NCI-H146 treated with DMSO at 0.1 percent for 48 hours (cell line): Measurements from ENCODE around the gene H6PD.

Source experiments
- DNase-seq: peaks from one replicate; lab custom pipeline; 2025; ENCODE audit not compliant: unreplicated experiment; lab: John Stamatoyannopoulos, UW

Gene H6PD

DNA sequence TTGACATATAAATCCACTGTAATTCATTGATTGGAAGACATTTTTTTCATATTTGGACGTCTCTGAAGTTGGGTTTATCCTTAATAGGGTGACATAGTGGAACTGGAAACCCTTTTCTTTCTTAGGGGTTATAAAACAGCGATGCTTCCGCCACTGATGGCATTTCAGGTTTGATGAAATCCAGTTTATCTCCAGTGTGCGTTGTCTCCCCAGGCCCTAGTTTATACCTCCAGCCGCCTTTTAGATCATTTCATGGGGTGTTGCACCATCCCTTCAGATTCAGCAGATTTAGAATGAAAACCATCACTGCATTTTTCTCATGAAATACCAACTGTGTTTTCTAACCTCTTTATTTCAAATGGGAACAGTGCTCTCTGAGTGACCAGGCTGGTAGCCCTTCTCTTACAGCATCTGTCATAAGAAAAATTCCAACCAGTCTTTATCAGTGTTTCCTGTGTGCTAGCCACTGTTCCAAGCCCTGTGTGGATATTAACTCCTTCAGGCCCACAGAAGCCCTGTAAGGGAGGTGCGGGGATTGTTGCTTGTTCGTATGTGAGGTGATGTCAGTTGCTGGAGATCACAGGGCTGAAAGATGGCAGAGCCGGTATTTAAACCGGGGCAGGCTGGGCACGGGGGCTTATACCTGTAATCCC, 19.0 kb downstream of the H6PD start:
- no peak for DNase-seq

DNA sequence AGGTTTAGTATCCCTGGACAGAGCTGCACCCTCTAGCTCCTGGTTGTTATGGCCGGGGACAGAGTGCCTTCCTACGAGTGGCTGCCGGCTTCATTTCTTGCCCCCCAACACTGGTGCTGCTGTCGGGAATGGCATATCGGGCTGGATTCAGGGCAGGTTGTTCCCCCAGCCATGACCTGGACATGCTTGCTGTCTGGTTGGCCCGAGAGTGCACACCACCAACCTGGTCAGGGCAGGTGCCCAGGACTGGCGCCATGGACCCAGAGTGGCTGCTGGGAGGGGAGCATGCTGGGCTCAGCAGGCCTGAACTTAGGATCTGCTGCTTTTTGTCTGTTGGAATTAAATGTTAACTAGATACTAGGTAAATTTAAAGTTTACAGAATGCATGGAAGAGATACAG, 21.8 kb downstream of the H6PD start:
- DNase-seq: no peak

DNA sequence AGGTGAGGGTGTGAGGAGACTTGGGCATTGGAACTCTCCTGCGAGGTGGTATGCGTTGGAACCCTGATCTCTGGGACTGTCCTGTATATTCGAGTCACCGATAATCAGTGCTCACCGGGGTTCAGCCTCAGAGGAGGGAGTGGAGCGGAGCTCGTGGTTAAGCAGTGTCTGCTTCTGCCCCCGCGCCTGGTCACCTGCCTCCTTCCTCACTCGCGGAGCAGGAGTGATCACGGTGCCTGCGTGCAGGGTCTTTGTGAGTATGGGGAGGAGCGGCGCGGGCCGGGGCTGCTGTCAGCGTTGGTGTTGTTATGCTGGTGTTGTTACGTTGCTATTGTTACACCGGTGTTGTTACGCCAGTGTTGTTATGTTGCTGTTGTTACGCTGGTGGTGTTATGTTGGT, 23.3 kb downstream of the H6PD start:
- no peak for DNase-seq

DNA sequence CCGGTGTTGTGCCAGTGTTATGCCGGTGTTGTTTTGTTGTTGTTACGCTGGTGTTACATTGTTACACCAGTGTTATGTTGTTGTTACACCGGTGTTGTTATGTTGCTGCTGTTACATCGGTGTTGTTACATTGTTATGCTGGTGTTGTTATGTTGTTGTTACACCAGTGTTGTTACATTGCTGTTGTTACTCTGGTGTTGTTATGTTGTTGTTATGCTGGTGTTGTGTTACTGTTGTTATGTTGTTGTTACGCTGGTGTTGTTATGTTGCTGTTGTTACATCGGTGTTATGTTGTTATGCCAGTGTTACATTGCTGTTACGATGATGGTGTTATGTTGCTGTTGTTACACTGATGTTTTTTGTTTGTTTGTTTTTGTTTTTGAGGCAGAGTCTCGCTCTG, 24.1 kb downstream of the H6PD start:
- no peak for DNase-seq

DNA sequence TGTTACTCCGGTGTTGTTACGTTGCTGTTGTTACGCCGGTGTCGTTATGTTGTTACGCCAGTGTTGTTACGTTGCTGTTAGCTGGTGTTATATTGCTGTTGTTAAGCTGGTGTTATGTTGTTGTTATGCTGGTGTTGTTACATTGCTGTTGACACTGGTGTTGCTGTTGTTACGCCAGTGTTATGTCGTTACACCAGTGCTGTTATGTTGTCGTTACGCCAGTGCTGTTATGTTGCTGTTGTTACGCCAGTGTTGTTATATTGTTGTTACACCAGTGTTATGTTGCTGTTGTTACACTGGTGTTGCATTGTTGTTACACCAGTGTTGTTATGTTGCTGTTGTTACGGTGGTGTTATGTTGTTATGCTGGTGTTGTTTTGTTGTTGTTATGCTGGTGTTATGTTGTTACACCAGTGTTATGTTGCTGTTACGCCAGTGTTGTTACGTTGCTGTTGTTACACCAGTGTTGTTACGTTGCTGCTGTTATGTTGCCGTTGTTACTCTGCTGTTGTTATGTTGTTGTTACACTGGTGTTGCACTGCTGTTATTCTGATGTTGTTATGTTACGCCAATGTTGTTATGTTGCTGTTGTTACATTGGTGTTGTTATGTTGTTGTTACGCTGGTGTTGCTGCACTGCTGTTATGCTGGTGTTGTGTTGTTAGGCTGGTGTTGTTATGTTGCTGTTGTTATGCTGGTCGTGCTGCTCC, 25.6 kb downstream of the H6PD start:
- no peak for DNase-seq

DNA sequence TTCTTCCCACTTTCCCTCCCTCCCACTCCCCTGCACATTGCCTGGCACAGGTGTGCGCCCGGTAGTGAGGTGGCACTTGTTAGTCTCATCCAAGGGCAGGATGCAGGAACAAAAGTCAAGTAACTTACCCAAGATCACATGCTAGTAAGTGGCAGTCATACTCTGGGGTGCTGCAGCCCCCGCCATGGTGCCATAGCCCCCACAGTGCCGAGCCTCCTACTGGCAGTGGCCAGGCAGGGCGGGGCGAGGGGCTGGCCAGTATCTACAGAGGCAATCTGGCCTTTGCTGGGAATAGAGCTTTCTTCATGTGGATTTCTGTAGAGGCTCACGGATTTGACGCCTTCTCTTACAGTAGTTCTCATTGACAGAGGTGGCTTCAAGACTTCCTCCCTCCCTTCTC, 26.9 kb downstream of the H6PD start:
- no peak for DNase-seq

DNA sequence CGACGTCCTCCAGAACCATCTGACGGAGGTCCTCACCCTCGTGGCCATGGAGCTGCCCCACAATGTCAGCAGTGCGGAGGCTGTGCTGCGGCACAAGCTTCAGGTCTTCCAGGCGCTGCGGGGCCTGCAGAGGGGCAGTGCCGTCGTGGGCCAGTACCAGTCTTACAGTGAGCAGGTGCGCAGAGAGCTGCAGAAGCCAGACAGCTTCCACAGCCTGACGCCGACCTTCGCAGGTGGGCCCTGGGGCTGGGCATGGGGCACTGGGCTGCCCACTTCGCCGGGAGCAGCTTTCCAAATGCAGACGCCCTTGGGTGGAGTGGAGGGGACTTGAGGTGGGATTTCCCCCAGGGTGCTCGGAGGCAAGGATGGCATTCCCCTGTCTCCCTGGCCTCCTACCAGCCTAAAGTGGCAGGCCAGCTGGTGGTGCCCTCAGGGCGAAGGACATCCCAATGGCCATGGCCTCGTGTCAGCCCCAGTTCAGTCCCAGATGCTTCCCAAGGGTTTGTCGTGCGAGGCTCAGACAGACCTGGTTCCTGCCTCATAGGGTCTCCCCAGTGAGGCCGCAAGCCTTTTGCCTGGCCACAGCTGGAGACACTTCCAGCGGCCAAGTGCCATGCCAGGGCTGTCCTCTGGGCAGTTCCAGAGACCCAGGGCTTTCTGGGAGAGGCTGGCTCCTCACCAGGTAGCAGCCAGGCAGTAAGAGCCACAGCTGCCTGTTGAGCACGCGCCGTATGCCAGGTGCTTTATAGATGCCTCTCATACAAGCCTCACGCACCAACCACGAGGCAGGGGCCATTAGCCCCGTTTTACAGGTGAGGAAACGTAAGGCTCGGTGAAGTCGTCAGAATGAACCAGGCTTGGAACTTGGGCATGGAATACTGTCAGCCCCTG, 27.8 kb downstream of the H6PD start:
- DNase-seq: no peak

DNA sequence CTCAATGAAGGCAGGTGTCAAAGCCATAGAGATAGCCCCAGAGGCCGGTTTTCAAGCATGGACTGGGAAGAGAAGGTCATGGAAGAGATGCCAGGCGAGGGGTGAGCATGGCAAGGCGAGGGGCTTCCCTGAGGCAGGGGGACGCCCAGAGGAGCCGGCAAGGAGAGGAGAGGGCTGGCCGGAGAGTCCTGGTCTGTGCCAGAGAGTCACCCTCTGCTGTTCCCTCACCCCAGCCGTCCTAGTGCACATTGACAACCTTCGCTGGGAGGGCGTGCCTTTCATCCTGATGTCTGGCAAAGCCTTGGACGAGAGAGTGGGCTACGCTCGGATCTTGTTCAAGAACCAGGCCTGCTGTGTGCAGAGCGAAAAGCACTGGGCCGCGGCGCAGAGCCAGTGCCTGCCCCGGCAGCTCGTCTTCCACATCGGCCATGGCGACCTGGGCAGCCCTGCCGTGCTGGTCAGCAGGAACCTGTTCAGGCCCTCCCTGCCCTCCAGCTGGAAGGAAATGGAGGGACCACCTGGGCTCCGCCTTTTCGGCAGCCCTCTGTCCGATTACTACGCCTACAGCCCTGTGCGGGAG, 28.8 kb downstream of the H6PD start:
- no peak for DNase-seq

DNA sequence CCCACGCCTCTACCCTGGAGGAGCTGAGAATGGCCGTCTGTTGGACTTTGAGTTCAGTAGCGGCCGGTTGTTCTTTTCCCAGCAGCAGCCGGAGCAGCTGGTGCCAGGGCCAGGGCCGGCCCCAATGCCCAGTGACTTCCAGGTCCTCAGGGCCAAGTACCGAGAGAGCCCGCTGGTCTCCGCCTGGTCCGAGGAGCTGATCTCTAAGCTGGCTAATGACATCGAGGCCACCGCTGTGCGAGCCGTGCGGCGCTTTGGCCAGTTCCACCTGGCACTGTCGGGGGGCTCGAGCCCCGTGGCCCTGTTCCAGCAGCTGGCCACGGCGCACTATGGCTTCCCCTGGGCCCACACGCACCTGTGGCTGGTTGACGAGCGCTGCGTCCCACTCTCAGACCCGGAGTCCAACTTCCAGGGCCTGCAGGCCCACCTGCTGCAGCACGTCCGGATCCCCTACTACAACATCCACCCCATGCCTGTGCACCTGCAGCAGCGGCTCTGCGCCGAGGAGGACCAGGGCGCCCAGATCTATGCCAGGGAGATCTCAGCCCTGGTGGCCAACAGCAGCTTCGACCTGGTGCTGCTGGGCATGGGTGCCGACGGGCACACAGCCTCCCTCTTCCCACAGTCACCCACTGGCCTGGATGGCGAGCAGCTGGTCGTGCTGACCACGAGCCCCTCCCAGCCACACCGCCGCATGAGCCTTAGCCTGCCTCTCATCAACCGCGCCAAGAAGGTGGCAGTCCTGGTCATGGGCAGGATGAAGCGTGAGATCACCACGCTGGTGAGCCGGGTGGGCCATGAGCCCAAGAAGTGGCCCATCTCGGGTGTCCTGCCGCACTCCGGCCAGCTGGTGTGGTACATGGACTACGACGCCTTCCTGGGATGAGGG, 29.7 kb downstream of the H6PD start:
- no peak for DNase-seq

DNA sequence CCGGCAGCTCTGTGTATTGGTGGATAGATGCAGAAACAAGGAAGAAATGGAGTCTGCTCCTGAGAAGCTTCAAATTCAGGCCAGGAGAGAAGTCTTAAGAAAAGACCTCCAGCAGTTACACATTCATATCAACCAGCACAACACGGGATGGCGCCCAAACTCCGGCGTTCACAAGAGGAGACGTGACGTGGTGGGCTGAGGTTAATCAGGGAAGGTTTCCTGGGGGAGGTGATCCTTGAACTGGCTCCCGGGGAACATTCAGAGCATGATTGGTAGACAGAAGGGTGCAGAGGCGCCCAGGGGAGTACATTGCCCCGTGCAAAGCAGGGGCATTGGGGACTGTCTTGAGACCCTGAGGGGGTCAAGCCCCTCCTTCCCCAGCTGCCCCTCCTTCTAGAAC, 30.5 kb downstream of the H6PD start:
- no peak for DNase-seq

DNA sequence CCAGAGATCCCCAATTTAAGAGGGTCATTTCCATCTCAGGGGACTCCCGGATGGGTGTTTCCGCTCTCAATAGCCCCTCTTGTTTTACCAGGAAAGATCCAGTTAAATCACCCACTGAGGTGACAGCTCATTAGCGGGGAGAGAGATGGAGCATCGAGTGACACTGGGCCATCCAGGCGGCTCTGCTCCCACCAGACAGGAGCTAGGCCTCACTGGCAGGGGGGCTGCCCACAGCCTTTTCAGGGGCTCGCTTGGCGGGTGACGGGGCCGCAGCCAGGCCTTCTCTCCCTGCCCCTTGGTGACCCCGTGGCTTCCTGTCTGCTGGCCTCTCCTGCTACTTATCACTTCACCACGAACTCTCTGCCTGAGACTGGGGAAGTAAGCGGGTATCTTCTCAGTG, 31.4 kb downstream of the H6PD start:
- DNase-seq: no peak

DNA sequence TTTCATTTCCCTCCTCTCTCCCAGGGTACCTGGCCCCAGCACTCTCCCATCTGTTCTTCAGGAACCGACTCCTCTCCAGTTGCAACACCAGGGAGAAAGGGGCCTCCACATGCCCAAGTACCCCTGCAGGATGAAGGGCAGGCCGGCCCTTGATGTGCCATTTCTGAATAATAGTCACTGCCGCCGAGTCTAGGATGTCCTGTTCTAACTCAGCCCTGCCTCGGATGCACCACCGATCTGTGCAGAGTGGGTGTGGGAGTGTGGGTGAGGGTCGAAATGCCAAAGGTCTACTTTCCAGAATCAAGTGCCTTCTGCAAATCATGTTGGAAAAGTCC, 32.7 kb downstream of the H6PD start:
- DNase-seq: no peak

DNA sequence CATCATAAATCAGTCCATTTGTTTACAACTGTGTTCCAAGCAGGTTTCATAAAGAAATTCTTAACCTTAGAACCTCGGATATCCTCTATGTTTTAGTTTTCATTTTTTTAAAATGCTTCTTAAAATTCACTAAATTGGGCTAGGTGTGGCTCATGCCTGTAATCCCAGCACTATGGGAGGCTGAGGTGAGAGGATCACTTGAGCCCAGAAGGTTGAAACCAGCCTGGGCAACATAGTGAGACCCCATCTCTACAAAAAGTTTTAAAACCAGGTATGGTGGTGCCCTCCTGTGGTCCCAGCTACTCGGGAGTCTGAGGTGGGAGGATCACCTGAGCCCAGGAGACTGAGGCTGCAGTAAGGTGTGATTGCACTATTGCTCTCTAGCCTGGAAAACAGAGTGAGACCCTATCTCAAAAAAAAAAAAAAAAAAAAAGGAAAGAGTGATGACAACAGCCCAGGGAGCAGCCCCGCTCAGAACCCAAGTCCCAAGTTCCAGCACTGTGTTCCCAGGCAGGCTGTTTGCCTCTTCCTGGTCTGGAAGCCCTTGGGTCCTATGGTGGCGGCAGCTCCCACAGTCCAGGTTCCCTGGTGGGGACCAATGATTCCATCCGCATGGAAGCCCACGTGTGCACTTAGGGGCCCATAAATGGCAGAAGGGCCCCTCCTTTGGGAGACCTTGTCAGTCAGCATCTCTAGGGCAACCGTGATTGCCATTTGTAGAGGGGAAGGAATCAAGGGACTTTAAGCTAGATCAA, 33.4 kb downstream of the H6PD start:
- no peak for DNase-seq

DNA sequence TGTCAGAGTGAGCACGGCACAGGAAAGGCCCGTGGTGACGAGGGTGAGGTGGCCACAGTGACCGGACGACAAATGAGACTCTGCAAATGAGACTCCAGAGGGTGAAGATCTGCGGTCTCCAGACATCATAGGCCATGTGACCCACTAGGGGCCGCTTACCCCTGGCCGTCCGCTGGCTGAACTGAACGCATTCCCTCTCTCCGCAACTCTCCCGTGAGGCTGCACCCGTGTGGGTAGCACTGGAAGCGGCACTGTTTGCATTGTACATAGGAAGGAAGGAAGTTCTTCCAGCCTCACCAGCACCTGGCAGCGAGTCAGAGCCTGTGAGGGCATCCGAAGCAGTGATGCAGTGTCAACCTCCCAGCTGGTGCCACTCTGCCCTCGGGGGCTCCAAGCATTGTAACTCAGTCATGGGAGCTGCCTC, 34.5 kb downstream of the H6PD start:
- no peak for DNase-seq

DNA sequence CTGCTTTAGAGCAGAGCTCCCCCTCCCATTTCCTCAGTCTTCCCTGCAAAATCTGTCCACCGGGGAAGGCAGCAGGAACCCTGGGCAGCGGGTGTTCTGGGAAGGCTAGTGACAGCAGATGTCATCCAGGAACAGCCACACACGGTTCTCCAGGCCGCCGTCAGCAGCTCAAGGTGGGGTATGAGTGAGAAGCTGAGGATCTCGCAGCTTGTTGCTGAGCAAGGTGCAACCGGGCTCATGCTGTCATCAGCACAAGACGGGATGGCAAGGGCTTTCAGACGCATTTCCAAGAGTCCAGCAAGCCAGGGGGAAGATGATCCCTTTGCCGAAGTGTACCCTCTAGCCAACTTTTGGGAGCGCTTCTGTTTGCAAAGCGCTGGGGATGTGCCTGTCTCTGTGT, 35.1 kb downstream of the H6PD start:
- DNase-seq: no peak

DNA sequence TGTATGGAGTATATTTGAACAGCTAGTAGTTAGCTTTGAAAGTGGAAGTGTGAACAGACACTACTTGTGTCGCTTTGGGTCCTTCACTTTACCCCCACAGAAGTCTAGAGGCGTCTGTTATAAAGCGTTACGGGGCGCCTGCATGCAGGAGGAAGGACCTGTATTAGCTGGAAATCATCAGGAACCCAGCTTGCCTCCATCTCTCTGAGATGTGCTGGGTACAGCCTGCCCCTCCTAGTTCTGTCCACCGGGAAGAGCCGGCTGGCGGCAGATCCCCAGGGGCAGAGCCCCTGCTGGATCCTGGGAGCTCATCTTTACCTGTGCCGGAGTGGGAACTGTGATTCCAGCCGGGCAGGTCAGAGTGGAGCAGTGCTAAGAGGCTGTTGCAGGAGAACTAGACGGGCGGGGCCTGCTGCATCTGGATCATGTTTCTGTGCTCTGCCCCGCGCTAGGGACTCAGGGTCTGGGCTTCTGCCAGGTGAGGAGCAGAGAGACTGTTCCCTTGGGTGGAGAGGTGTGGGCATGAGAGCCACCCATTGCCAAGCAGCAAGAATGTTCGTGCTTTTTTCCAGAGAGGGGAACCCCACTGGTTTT, 35.8 kb downstream of the H6PD start:
- no peak for DNase-seq

DNA sequence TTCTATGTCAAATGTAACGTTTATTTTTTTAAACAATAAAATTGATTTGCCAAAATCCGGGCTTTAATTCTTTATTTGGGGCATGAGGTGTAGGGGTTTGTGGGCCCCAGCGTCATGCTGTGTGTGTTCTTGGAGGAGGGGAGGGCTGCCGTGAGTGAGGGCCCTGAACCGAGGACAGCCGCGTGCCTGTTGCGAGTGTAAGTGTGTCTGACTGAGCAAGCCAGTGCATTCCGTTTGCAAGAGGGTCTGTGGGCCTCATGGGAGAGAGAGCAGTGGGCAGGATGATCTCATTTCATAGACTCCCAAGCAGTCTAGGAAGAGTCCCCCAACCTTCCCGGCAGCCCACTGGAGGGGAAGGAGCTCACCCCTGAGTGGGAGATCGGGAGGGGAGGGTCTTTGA, 36.7 kb downstream of the H6PD start:
- no peak for DNase-seq

DNA sequence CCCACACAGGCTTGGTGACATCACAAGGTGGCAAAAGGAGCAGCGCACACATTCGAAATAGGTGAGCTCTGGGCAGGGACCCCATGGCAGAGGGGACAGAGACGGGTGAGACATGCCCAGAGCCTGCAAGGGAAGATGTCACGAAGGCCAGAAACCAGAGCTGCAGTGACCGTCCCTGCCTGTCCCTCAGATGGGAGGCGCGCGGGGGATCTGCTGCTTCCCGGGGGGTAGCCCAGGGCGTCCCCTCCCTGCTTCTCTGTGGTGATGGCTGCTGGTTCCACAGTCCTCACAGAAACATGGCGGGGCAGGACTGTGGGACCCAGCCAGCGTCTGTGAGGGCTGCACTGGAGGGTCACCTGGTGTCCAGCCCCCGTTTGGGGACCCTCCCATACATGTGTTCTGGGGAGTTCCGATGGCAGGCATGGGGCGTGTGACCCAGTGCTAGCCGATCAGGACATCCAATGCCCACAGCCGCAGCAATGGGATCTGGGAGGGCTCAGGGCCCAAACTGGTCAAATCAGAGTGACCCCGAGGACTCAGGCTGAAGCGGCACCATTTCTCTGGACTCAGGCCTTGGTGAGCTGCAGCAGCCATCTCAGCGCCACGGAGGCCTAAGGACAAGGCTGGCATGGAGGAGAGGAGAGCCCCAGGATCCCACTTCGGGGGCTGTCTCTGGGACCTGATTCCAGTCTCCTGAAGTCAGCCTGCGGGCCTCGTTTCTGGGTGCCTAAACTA, 37.5 kb downstream of the H6PD start:
- DNase-seq: no peak

DNA sequence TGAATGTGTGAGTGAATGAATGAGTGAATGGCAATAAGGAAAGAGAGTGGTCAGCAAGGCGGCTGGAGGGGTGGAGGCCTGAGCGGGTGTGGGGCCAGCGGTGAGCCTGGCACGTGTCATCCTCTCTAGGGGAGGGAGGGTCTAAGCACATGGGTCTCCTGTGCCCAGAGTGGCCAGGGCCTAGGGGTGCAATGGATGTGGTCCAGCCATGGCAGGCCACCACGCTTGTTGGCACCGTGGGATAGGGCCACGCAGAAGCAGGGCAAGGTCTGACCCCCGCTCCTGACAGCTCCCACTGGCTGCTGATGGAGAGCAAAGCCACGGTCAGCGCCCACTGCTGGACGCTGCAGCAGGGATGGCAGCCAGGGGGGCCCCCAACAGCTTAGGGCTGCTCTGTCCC, 38.6 kb downstream of the H6PD start:
- DNase-seq: no peak
